NCI-H1092 treated with DMSO at 0.1 percent for 48 hours (cell line): ENCODE results near the gene KLK5.
"Not testable (repeated sequence)": the region's sequence is repeated elsewhere in the genome, so short reads cannot be mapped to it uniquely, and the experiment has no call there.

Experiments
- DNase-seq: peaks from one replicate; lab custom pipeline; 2025; lab: John Stamatoyannopoulos, UW

The KLK5 gene, protein sequence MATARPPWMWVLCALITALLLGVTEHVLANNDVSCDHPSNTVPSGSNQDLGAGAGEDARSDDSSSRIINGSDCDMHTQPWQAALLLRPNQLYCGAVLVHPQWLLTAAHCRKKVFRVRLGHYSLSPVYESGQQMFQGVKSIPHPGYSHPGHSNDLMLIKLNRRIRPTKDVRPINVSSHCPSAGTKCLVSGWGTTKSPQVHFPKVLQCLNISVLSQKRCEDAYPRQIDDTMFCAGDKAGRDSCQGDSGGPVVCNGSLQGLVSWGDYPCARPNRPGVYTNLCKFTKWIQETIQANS

DNA sequence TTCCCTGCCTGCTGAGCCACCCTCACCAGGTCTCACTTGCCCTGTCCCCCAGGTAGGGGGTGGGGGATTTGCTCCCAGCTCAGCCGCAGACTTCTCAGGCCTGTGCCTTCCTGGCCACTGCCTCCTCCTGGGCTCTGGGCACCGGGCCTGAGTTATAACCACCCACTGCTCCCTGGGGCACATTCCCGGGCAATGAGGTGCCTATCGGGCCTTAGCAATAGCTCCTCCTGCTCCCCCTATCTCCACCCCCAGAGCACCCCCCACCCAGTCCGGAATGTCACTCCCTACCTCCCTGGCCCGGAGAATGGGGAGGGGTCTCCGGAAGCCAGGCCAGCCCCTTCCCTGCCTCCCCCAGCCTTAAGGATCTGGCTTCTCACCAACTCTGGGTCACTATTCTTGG lies at the start of gene KLK5:
Gene KLK5, minus strand, starts transcription at position 129 of the 400 bp plus-strand sequence. CDS start 381 bp downstream, outside the sequence.
- no peak for DNase-seq

DNA sequence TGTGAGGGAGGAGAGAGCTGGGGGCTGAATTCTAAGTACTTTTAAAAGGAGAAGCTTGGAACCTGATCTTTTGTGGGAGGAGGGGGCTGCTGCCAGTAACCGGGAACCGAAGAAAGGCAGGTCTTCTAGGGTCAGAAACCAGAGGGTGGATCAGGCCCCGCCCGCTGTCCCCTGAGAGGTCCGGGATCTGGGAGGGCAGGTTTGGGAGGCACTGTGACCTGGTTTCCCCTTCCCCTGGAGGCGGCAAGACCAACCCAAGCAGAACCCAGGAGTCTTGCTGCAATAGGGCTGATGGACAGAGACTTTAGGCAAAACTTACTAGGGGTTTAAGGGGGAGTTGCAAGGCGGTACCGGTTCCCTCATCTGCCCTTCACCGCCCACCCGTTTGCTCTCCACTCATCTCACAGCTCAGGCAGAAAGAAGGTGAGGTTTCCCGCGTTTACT lies 49.3 kb upstream of the KLK5 start:
- no peak for DNase-seq

DNA sequence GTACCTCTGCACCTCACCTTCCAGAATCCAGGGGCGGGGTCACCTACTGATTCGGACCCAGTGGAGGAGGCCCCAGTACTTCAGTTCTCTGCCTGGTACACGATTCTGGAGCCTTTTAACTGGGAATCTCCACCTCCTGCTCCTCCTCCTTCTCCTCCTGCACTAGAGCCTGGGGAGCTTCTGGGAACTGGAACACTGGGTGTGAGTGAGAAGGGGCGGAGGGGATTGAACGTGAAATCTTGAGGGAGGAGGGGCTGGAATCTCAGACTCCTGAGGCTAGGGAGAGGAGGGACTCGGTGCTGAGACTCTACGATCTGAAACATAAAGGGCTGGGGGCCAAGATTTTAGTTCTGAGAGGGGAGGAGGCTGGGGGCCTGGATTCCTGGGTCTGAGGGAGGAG lies 48.7 kb upstream of the KLK5 start, which contains the start of gene KLK8:
Gene KLK8, minus strand, starts transcription at position 90 of the 400 bp plus-strand sequence. CDS start 437 bp downstream, outside the sequence.
- no peak for DNase-seq

DNA sequence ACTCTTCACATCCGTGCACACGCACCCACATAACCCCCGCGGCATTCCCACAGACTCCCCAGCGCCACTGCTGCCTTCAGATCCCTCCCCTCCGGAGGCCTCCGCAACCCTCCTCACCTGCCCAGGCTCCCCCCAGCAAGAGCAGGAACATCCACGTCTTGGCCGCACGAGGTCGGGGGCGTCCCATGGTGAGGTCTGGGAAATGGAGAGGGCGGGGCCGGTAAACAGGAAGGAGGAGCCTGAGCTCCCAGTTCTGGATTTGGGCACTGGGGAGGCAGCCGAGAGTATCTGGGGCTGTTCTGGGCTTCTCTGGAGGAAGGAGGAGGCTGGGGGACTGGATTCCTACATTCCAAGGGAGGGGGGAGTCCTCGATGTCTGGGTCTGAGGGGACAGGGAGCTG lies 48.1 kb upstream of the KLK5 start:
- no peak for DNase-seq

DNA sequence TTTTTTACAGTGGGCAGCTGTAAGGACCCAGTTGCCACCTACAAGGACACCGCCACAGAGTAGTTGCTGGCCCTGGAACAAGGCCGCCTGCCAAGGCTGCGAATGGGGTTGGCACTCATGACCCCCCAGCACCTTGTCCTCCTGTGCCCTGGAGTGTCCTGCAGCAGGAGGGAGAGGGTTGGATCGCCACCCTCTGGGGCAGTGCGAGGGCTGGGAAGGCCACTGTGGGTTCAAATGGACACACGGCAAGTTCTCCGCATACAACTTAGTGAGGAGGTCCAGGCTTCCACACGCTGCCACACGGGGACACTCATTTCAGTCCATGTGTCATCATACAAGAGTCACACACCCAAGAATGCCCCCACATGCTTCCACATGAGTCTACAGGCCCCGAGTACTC lies 47.6 kb upstream of the KLK5 start:
- DNase-seq: no peak

DNA sequence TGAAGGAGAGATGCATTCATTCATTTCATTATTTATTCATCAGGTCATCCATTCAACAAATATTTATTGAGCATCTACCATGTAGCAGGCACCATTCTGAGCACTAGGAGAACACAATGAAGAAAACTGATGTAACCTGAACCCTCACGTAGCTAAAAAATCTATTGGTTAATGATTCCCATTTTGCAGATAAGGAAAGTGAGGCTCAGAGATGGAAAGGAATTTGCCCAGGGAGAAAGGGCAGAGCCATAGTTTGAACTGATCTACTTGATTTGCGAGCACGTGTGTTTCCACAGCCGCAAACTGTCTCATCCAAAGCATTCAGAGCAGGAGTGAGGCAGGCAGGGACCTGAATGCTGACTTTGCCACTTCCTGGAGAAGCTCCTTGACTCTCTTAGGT lies 45.8 kb upstream of the KLK5 start:
- DNase-seq: no peak

DNA sequence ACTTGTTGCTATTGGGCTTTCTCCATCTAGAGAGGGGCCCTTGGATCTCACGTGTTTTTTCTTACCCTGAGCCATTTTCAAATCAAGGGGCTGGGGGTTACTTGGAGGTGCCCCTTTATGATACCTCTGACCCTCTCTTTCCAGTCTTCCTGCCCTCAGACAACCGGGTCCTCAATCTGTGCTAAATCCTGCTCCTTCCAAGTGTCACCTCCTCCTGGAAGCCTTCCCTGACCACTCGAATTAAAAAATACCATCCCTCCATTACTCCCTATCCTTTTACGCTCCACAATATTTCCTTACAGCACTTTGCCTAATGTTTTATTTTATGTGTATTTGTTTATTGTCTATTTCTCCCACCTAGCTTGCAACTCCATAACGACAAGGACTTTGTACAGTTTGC lies 45.2 kb upstream of the KLK5 start:
- no peak for DNase-seq

DNA sequence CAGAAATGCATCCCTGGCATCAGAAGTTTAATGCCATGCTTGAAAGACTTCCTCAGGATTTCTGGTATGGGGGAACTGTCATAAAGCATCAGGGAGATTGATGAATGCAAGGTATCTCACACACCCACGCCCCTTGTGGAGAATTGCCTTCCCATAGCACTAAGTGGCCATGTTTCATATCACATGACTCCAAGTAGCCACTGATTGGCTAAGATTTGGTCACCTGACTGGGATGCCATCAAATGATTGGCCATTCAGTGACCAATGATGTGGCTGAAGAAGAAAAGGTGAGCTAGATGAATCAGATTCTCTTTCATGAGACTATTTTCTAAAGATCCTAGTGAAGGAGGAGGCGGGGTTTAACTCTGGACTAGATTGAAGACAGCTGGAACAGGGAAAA lies 41.3 kb upstream of the KLK5 start:
- no peak for DNase-seq

DNA sequence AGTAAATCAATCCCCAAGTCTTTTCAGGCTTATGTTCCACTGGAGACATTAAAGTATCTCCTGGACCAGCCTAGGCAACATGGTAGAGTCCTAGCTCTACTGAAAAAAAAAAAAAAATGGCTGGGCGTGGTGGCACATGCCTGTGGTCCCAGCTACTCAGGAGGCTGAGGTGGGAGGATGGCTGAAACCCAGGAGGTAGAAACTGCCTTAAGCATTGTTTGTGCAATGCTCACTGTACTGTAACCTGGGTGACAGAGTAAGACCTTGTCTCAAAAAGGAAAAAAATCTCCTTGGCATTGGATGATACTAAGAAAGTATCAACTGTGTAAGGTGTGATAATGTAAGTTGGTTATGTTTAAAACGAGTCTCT lies 39.8 kb upstream of the KLK5 start:
- no peak for DNase-seq

DNA sequence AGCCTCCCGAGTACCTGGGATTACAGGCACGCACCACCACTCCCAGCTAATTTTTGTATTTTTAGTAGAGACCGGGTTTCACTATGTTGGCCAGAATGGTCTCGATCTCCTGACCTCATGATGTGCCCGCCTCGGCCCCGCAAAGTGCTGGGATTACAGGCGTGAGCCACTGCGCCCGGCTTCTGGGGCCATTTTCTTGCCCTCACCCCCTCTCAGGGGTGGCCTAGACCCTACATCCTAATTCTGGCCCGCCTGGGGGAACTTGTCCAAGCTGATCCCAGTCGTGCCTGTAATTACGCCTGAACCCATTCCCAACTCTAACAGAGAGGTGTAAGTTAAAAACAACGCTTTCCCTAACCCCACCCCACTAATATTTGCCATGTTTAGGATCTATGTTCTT lies 31.6 kb upstream of the KLK5 start:
- DNase-seq: not testable (repeated sequence)

DNA sequence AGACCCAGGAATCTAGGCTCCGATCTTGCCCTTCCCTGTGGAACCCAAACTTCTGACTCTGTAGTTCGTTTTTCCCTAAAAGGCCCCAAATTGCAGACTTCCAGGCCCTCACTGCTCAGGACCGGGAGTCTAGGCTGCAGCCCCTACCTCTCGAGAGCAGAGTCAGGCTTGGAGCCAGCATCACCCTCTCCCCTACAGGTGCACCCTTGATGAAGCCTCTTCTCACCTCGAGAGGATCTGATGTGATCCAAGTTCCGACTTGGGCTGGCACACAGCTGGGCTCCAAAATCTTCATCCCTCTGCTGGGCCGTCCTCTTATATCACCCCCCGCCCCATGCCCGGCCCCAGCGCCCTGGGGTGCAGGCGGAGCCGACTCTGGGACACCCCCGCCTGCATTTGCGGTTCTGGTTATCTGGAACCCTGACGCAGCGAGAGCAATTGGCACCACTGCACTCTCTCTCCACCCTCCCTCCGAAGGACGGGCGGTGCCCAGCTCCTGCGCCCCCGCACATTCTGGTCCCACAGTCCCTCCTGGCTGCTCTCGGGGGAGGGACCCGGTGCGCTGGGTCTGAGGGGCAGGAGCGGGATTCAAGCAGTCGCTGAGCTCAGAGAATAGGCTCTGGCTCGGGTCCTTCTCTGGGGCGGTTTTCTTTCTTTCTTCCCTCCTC lies 30.9 kb upstream of the KLK5 start, which contains the start of gene KLK7:
Gene KLK7, minus strand, starts transcription at position 293 of the 668 bp plus-strand sequence. CDS start 1,518 bp downstream, outside the sequence.
- DNase-seq: no peak

DNA sequence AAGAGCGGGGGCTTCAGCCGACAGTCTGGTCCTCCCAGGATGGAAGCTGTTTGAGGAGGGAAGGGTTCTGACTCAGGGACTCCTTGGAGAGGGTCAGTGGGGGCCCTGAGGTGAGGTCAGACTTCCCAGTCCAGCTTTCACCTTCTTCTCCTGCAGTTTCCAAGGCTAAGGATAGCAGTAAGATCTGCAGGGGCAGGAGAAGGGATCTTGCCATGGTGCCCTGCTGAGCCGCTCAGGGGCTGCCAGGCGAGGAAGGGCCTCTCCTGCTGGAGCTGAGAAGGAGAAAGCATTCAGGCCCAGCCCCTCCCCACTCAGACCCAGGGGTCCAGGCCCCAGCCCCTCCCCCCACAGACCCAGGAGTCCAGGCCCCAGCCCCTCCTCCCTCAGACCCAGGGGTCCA lies 29.3 kb upstream of the KLK5 start:
- DNase-seq: no peak

DNA sequence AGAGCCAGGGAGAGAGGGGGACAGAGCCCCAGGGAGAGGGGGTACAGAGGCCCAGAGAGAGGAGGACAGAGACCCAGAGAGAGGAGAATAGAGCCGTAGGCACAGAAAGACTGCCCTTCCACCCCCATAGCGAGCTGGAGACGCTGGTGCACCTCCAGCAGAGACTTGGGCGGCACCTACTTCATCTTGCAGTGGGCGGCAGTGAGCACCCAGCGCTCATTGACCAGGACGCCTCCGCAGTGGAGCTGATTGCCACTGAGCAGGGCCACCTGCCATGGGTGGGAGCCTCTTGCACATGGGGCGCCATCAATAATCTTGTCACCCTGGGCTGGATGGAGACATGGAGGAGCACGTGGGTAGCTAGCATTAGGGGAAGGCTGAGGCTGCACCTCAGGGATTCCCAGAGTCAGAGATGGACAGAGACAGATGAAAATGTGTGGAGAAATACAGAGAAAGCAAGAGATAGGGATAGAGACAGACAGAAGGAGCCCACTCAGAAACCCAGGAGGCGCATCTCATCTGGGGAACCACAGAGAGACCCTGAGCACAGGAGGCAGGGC lies 28.8 kb upstream of the KLK5 start:
- no peak for DNase-seq

DNA sequence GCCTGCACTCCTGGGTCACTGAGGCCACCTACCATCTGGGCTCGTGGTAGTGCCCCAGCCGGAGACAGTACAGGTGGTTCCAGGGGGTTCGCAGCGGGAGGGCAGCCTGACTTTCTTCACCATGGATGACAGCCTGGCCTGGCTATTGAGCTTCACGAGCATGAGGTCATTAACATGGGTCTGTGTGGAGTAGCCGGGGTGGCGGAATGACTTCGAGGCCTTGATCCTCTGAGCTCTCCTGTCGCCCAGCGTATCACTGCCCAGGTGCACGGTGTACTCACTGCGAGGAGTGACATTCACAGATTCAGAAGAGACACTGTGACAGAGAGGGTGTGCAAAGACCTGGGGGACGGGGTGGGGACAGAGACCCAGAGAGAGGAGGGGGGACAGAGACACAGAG lies 27.4 kb upstream of the KLK5 start:
- no peak for DNase-seq

DNA sequence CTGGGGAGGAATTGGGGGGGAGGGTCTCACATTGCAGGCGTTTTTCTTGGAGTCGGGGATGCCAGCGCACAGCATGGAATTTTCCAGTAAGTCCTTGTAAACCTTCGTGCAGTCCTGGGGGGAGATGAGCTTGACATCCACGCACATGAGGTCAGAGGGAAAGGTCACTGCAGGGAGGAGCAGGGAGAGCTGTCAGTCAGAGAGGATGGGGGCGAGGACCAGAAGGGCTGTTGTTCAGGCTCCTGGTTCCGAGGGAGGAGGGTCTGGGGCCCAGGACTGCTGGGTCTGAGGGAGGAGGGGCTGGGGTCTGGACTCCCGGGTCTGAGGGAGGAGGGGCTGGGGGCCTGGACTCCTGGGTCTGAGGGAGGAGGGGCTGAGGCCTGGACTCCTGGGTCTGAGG lies 26.9 kb upstream of the KLK5 start:
- no peak for DNase-seq

DNA sequence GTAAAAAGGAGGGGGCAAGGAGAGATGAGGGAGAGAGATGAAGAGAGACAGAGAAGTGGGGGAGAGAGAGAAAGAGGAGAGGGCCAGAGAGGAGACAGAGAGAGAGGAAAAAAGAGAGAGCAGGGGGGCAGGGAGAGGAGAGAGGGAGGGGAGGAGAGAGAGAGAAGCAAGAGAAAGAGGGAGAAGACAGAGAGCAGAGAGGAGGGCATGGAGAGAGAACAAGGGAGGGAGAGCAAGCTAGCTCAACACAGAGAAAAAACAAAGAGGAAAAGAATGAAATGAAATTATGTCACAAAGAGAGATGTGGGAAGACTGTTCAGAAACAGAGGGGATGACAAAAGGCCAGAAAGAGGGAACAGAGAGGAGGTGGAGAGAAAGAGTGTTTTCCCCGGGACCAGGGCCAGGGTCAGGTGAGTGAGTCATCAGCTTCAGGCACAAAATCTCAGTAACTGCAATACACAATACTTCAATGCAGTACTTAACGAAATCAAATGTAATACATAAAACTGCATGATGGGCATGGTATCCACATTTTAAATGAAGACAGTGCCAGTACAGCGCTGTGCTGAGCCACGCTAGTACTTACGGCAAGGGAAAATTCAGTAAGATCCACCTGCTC lies 26.0 kb upstream of the KLK5 start:
- no peak for DNase-seq

DNA sequence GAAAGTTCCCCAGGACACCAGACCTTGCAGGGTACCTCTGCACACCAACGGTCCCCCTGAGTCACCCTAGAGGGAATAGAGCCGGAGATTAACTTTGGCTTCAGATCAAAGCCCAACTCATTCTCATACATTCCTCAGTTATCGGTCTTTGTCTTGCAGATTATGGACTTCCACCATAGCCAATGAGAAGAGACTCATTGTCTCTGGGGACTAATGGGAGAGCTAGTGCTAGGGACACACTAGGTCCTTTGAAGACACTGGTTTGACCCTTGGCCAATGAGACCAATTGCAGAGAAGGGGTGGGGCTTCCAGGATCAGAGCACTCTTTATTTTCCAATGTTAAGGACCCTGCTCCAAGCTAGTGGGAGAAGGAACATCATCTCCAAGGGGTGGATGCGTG lies 24.8 kb upstream of the KLK5 start:
- DNase-seq: no peak

DNA sequence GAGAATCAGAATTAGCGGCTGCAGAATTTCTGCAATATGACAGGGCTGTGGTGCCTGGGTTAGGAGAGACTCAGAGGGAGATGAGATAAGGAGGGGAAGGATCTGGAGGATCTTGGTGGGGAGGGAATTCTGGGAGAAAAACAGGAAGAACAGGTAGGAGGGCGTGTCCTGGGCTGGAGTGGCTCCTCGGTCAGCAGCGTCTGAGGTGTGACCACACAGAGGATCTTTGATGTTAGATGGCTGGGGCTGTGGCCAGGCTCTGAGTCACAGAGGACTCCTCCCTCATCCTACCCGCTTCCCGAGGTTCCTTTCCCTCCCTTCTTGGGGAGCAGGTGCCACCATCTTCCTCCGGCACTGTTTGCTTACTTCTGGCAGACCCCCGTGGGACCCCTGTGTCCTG lies 22.9 kb upstream of the KLK5 start:
- no peak for DNase-seq

DNA sequence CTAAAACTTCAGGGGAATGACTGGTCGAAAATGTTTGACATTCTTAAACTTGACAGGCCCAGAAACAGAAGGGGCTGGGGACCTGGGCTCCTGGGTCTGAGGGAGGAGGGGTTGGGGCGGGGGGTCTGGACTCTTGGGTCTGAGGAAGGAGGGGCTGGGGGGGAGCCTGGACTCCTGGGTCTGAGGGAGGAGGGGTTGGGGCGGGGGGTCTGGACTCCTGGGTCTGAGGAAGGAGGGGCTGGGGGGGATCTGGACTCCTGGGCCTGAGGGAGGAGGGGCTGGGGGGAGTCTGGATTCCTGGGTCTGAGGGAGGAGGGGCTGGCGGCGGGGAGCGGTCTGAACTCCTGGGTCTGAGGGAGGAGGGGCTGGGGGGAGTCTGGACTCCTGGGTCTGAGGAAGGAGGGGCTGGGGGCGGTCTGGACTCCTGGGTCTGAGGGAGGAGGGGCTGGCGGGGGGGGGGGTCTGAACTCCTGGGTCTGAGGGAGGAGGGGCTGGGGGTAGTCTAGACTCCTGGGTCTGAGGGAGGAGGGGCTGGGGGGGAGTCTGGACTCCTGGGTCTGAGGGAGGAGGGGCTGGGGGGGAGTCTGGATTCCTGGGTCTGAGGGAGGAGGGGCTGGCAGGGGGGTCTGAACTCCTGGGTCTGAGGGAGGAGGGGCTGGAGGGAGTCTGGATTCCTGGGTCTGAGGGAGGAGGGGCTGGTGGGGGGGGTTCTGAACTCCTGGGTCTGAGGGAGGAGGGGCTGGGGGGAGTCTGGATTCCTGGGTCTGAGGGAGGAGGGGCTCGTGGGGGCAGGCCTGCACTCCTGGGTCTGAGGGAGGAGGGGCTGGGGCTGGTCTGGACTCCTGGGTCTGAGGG lies 22.1 kb upstream of the KLK5 start:
- DNase-seq: no peak

DNA sequence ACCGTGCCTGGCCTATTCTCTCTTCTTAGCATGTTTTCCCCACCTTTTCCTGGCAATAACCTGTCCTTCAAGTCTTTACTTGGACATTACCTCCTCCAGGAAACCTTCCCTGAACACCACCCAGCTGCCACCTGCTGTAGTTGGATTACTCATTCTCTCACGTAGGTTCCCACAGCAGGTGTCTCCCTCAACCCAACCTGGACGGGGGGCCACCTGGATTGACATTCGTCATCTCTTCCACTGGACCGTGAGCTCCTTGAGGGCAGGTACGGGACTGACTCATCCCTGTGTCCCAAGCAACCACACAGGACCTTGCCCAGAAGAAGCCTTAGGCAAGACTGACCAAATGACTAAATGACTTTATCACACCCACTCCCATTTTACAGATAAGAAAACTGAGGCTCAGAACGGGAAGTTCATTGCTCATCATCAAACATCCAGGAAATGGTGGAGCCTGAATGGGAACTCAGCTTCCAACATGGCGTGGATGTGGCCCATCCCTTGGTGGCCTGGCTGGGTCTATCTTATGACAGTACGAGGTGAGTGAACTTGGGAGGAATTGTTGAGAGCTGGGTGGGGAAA lies 20.0 kb upstream of the KLK5 start:
- DNase-seq: no peak

DNA sequence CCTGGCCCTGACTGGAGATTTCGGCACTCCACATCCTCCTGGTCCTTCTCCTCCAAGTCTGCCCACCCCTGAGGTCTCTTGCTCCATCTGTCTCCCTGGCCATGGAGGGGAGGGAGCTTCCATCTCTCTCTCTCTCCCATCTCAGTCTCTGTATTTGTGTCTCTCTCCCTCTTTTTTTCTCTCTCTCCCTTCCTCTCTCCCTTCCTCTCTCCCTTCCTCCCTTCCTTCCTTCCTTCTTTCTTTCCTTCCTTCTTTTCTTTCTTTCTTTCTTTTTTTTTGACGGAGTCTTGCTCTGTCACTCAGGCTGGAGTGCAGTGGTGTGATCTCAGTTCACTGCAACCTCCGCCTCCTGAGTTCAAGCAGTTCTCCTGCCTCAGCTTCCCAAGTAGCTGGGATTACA lies 17.0 kb upstream of the KLK5 start:
- not testable (repeated sequence) for DNase-seq

DNA sequence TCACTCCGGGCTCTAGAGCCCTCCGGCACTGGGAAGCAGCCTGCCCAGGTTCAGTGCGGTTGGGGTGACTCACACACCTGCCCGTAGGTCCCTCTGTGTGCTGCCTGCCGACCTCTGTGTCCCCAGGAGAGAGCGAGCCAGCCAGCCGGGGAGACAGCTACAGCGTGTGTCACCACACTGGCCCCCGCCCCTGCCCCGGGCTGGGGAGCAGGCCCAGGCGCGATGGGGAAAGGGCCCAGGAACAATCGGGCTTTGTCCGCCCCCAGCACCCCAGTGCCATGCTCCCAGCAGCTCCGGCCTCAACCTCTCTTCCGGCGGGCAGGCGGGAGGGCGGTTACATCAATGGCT lies 16.5 kb upstream of the KLK5 start, which contains the start of gene KLK6:
Gene KLK6, minus strand, starts transcription at position 179 of the 348 bp plus-strand sequence. CDS start 1,487 bp downstream, outside the sequence.
- DNase-seq: no peak
